Measurements from ENCODE around the gene GCLC. TPM values are rescaled to one million over a fixed set of nuclear protein-coding genes. Genes with fewer than 3 reads are reported as not detected.
A peak's percentile ranks its signal among the peaks of the same experiment; 100 is the strongest.

The GCLC gene
- total RNA-seq: 10 to 100 TPM; 13.5 to 32.9 (median 18.4) TPM

DNA sequence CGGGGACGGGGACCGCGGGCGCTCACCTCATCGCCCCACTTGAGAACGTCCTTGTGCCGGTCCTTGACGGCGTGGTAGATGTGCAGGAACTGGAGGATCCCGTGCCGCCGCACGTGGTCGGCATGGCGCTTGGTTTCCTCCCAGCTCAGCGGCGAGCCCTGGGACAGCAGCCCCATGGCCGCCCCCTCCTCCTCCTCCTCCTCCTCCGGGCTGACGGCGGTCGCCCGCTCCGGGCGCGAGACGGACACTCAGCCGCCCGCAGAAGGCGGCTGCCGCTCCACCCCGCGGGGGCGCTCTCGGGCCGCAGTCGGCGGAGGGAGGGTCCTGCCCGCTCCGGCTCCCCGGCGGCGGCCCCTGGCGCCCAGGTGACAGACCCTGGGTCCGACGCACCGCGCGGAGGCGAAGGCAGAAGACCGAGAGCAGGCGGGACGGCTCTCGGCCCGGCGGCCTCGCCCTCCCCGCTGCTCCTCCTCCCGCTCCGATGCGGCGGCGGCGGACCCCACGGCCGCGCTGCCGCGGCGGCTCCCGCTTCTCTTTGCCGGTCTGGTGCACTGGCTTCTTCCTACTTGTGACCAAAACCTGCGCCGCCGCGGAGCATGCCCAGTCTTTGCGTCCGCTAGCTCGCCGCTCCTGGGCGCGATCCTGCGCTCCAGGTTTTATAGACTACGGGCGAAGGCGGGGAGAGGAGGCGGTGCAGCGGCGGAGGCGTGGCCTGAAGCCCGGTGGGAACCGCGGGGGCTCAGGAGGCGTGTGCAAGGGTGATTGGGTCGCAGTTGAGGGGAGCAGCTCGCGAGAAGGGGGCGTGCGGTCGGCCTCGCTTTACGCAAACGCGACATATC, at the start of gene GCLC:
Gene GCLC (minus strand): TSS at position 632 of the 839 bp plus-strand sequence. CDS start 456 bp downstream, at position 176.
- peak within 1 kb of the TSS; percentile 64 to 91 (median 83) for H3K4me3 ChIP-seq

DNA sequence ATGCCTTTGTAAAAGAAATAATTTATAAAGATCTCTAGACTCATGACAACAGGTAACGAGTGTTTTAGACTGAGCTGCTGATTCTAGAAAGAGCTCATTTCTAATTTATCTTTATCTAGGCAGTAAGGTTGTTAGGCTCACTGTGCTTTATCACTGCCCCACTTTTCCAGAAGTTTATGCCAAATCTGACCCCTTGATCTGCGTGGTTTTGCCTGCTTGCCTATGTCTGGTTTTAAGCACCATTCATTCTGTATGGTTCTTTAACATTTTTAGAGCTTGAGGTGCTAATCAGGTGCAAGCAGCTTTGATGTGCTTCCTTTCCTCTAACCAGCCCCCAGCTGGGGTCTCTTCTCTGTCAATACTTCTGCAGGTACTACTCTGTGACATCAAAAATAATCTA, 49.7 kb upstream of the GCLC start:
- in situ Hi-C loops (cut with MboI; ENCODE audit: low pct_unique_long_range_greater_than_20kb in 2 of 9, low sequenced_read_pairs in 9 of 9, unreplicated experiment in 9 of 9): no loop called here
- Histone ChIP-seq H3K4me1 (replicated peaks in 1 of 2) (no peaks in the 10 kb centered on the region), H3K4me3 (no peak overlapping the region), H3K27ac (no peak overlapping the region)
- no peak for ATAC-seq (replicated peaks in 6 of 8)
- WGBS, 10 experiments: 25 to 100% (median 84%) methylated on average over 1 to 2 of the region's 2 CpGs; no CpG with 5 or more reads in 2 of the 10 experiments

More for the DNA sequence above, at the start of gene GCLC:
- in situ Hi-C loops (cut with MboI; ENCODE audit: low pct_unique_long_range_greater_than_20kb in 2 of 9, low sequenced_read_pairs in 9 of 9, unreplicated experiment in 9 of 9): no loop called here
- Histone ChIP-seq H3K27ac (peak within 1 kb of the TSS; percentile 74 to 89), H3K4me1 (replicated peaks in 1 of 2) (peaks cover 5 to 11% of the 10 kb centered on the region in 2 donors)
- peak; percentile 51 to 73 (median 70) for ATAC-seq (replicated peaks in 6 of 8)
- WGBS, 10 experiments: 0 to 6% (median 0%) methylated on average over 4 to 24 of the region's 105 CpGs; no CpG with 5 or more reads in 4 of the 10 experiments

DNA sequence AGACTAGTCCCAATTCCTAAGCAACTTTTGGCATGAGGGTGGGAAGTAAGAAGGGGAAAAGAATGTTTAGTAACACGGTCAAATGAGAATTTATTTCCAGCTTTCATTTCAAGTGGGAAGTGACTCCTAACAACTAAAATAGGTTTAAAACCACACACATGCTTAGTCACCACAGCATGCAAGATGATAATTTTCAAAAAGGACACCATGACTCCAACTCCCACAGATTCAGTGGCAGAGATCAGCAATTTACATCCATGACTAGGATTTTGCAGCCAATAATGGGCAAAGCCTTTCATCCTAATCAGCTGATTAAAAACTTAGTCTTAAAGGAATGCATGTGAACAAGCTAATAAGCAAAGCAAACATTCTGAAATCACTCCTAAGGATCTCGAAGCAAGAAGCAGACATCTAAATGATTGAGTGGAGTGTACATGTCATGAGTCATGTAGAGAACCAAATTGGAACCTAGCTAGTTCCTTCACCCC, 48.1 kb upstream of the GCLC start:
- in situ Hi-C loops (cut with MboI; ENCODE audit: low pct_unique_long_range_greater_than_20kb in 2 of 9, low sequenced_read_pairs in 9 of 9, unreplicated experiment in 9 of 9): no loop called here

GRCh38 chr6:53591873-53592272, 47.0 kb upstream of the GCLC start:
- Histone ChIP-seq H3K4me1 (replicated peaks in 1 of 2) (no peaks in the 10 kb centered on the region), H3K27ac (no peak overlapping the region), H3K4me3 (no peak overlapping the region)
- ATAC-seq (replicated peaks in 6 of 8): peak in 1 of 8 experiments; percentile 36
- in situ Hi-C loops (cut with MboI; ENCODE audit: low pct_unique_long_range_greater_than_20kb in 2 of 9, low sequenced_read_pairs in 9 of 9, unreplicated experiment in 9 of 9): no loop called here

More for the DNA sequence above, 48.1 kb upstream of the GCLC start:
- Histone ChIP-seq H3K4me3 (no peak overlapping the region), H3K27ac (no peak overlapping the region), H3K4me1 (replicated peaks in 1 of 2) (no peaks in the 10 kb centered on the region)
- peak in 3 of 8 experiments; percentile 33 to 96 (median 91) for ATAC-seq (replicated peaks in 6 of 8)
- WGBS, 10 experiments: 0 to 83% (median 63%) methylated on average over 1 to 2 of the region's 2 CpGs

DNA sequence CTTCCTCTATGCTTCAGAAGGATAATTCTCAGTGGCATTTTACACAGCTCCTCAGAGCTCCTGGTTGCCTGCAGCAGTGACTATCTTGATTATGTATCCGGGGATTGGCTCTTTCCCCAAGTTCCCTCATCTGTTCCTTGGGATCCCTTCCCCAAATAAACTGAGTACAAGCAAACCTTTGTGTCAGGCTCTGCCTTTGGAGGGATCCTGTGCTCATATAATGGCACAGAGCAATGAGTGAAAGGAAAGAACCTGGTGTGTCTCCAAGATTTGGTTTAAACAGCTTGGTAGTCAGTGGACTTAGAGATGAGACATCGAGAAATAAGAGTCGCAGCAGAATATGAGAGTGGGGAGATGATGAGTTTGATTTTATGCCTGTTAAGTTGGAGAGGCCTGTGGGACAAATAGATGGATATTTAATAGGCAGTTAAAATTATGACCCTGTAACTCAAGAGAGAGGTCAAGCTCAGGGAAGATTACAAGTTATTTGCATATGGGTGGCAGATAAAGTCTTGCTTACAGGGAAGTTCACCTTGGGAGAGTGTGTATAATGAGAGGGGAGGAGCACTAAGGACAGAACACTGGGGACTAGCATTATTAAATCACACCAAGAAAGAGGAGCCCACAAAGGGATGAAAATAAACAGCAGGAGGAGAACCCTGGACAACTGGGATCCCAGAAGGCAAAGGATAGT, 44.1 kb upstream of the GCLC start:
- no peak overlapping the region for H3K4me3 ChIP-seq
- in situ Hi-C loops (cut with MboI; ENCODE audit: low pct_unique_long_range_greater_than_20kb in 2 of 9, low sequenced_read_pairs in 9 of 9, unreplicated experiment in 9 of 9): no loop called here
- H3K4me1 ChIP-seq (replicated peaks in 1 of 2): no peaks in the 10 kb centered on the region
- ATAC-seq (replicated peaks in 6 of 8): no peak
- 92 to 100% (median 100%) methylated on average over 1 to 3 of the region's 3 CpGs; no CpG with 5 or more reads in 5 of the 10 experiments for WGBS, 10 experiments
- H3K27ac ChIP-seq: no peak overlapping the region

DNA sequence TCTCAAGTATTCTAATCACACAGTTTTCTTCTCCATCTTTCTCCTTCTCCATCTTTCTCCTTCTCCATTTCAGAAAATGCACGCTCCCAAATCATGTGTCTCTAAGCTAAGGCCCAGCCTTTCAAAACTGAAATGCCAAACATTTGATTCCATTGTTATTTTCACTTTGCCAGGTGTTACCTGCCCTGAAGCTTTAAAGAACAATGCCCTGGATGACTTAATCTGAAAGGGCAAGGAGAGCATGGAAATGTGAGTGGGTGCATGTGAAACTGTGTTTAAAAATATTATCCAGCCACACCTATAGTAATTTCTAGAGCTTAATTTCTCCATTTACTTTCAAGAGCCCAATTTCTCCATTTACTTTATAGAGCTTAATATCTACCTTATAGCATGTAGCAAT, 42.4 kb upstream of the GCLC start:
- Histone ChIP-seq H3K4me3 (no peak overlapping the region), H3K27ac (no peak overlapping the region), H3K4me1 (replicated peaks in 1 of 2) (no peaks in the 10 kb centered on the region)
- ATAC-seq (replicated peaks in 6 of 8): no peak
- in situ Hi-C loops (cut with MboI; ENCODE audit: low pct_unique_long_range_greater_than_20kb in 2 of 9, low sequenced_read_pairs in 9 of 9, unreplicated experiment in 9 of 9): no loop called here
- WGBS, 10 experiments: 33 to 100% (median 89%) methylated on average over 1 of the region's 1 CpG; no CpG with 5 or more reads in 1 of the 10 experiments

GRCh38 chr6:53585208-53585900, 40.5 kb upstream of the GCLC start:
- 59 to 100% (median 87%) methylated on average over 1 to 7 of the region's 7 CpGs; no CpG with 5 or more reads in 1 of the 10 experiments for WGBS, 10 experiments
- H3K27ac ChIP-seq: no peak overlapping the region
- ATAC-seq (replicated peaks in 6 of 8): no peak
- H3K4me1 ChIP-seq (replicated peaks in 1 of 2): no peaks in the 10 kb centered on the region
- in situ Hi-C loops (cut with MboI; ENCODE audit: low pct_unique_long_range_greater_than_20kb in 2 of 9, low sequenced_read_pairs in 9 of 9, unreplicated experiment in 9 of 9): no loop called here
- no peak overlapping the region for H3K4me3 ChIP-seq

DNA sequence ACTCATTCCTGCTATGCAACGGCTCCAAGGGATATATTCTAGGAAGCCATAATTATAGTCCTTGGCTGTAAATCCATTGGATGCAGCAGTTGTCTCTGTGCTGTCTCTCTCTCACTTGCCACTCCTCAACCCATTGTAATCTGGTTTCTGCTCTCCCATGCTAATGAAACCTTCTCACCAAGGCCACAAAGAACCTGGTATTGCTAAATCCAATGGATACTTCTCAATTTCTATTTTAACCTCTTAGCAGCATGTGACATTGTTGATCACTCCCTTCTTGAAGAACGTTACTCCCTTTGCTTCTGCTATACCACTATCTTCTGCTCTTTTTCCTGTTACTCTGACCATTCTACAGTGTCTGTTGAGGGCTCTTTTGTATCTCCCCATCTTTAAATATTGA, 39.8 kb upstream of the GCLC start:
- WGBS, 10 experiments: 60 to 91% (median 86%) methylated on average over 1 to 2 of the region's 2 CpGs; no CpG with 5 or more reads in 1 of the 10 experiments
- no peak for ATAC-seq (replicated peaks in 6 of 8)
- in situ Hi-C loops (cut with MboI; ENCODE audit: low pct_unique_long_range_greater_than_20kb in 2 of 9, low sequenced_read_pairs in 9 of 9, unreplicated experiment in 9 of 9): no loop called here
- Histone ChIP-seq H3K4me3 (no peak overlapping the region), H3K27ac (no peak overlapping the region), H3K4me1 (replicated peaks in 1 of 2) (no peaks in the 10 kb centered on the region)

- no peak overlapping the region for H3K27ac ChIP-seq
- no peaks in the 10 kb centered on the region for H3K4me1 ChIP-seq (replicated peaks in 1 of 2)
- H3K4me3 ChIP-seq: no peak overlapping the region
- no peak for ATAC-seq (replicated peaks in 6 of 8)
- 72 to 100% (median 84%) methylated on average over 2 to 3 of the region's 3 CpGs; no CpG with 5 or more reads in 2 of the 10 experiments for WGBS, 10 experiments
- in situ Hi-C loops (cut with MboI; ENCODE audit: low pct_unique_long_range_greater_than_20kb in 2 of 9, low sequenced_read_pairs in 9 of 9, unreplicated experiment in 9 of 9): no loop called here
Observed at GRCh38 chr6:53583451-53583850, 38.5 kb upstream of the GCLC start.

- in situ Hi-C loops (cut with MboI; ENCODE audit: low pct_unique_long_range_greater_than_20kb in 2 of 9, low sequenced_read_pairs in 9 of 9, unreplicated experiment in 9 of 9): no loop called here
- 83 to 100% (median 100%) methylated on average over 1 to 2 of the region's 2 CpGs; no CpG with 5 or more reads in 2 of the 10 experiments for WGBS, 10 experiments
- no peak for ATAC-seq (replicated peaks in 6 of 8)
- no peak overlapping the region for H3K27ac ChIP-seq
- H3K4me1 ChIP-seq (replicated peaks in 1 of 2): no peaks in the 10 kb centered on the region
- H3K4me3 ChIP-seq: no peak overlapping the region
Observed at GRCh38 chr6:53582963-53583362, 38.1 kb upstream of the GCLC start.

- Histone ChIP-seq H3K4me1 (replicated peaks in 1 of 2) (no peaks in the 10 kb centered on the region), H3K27ac (no peak overlapping the region), H3K4me3 (no peak overlapping the region)
- in situ Hi-C loops (cut with MboI; ENCODE audit: low pct_unique_long_range_greater_than_20kb in 2 of 9, low sequenced_read_pairs in 9 of 9, unreplicated experiment in 9 of 9): no loop called here
- WGBS, 10 experiments: 0 to 71% (median 53%) methylated on average over 1 to 2 of the region's 2 CpGs
- ATAC-seq (replicated peaks in 6 of 8): no peak
Observed at GRCh38 chr6:53581856-53582255, 37.0 kb upstream of the GCLC start.

DNA sequence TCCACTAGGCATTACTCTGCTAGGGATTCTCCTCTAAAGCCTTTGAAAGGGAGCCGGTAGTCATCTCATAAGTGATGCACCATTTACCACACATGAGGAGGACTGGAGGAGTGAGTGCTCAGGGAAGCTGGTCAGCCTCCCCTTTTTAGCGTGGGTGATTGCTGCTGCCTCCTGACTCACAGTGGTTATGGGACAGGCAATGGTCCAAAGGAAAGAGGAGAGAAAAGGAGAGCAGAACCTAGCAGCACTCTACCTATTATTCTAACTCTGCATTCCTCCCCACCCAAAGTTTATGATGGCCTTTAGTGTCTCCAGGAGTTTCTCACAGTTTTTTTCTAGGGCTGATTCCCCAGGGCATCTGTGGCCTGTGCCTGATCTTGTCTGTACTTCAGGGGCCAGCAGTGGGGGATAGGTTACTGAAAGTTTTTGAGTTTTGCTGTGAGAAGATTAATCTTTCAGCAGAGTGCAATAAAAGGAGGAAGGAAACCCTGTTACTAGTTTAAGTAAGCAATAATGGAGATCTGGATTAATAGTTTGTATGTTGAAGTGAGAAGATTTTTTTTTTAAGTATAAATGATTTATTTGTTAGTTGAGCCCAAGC, 36.4 kb upstream of the GCLC start:
- in situ Hi-C loops (cut with MboI; ENCODE audit: low pct_unique_long_range_greater_than_20kb in 2 of 9, low sequenced_read_pairs in 9 of 9, unreplicated experiment in 9 of 9): no loop called here

More for the DNA sequence above, 36.4 kb upstream of the GCLC start:
- Histone ChIP-seq H3K4me1 (replicated peaks in 1 of 2) (no peaks in the 10 kb centered on the region), H3K4me3 (no peak overlapping the region), H3K27ac (no peak overlapping the region)
- WGBS, 10 experiments: 62 to 100% (median 92%) methylated on average over 1 to 2 of the region's 2 CpGs; no CpG with 5 or more reads in 5 of the 10 experiments
- no peak for ATAC-seq (replicated peaks in 6 of 8)
